K562 treated with DMSO at 1 percent for 48 hours (cell line): ENCODE data around the gene MRS2. TPM values are rescaled to one million over a fixed set of nuclear protein-coding genes. Genes with fewer than 3 reads are reported as not detected.

Experiments used
- total RNA-seq: library from RNA; unstranded; fragments of 300-600 nt; gene quantifications from 2 replicates; pipeline ENCODE4 v1.2.3, GENCODE V29; 2022; ENCODE audit warnings: low replicate concordance; ENCODE audit errors: extremely low read depth

Gene MRS2, protein sequence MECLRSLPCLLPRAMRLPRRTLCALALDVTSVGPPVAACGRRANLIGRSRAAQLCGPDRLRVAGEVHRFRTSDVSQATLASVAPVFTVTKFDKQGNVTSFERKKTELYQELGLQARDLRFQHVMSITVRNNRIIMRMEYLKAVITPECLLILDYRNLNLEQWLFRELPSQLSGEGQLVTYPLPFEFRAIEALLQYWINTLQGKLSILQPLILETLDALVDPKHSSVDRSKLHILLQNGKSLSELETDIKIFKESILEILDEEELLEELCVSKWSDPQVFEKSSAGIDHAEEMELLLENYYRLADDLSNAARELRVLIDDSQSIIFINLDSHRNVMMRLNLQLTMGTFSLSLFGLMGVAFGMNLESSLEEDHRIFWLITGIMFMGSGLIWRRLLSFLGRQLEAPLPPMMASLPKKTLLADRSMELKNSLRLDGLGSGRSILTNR
- total RNA-seq, result not detected in 2 replicates

GRCh38 chr6:24402697-24403500 lies at the start of gene MRS2:
MRS2 (plus strand) TSS chr6:24402936; CDS start chr6:24403047, 111 bp downstream.

GRCh38 chr6:24357336-24358218 lies 45.2 kb upstream of the MRS2 start, which contains the start of gene DCDC2:
DCDC2 (minus strand) TSS chr6:24358059; CDS start chr6:24357750, 309 bp downstream.

Other genes with a start within 250 kb of the MRS2 start
- not detected in 2 replicates for gene DCDC2, start 44.9 kb upstream of the MRS2 start, total RNA-seq
- not detected in 2 replicates for gene GPLD1, start 86.6 kb downstream of the MRS2 start, total RNA-seq
- gene ALDH5A1, start 92.0 kb downstream of the MRS2 start, total RNA-seq, result not detected in 2 replicates
- not detected in 2 replicates for gene KIAA0319, start 243.3 kb downstream of the MRS2 start, total RNA-seq